SU-DHL-6 (cell line): ENCODE data around the gene SMIM45.

Source experiments
- H2AFZ ChIP-seq: fragments of 200-600 bp; sonication (generic); 2 replicates; pipeline ENCODE4 v1.6.1; 2014; ENCODE audit warnings: low read depth, mild to moderate bottlenecking, moderate library complexity, mixed read lengths, antibody characterized with exemption, low read length; ENCODE audit not compliant: severe bottlenecking
- H3F3A ChIP-seq: fragments of 200-600 bp; shearing (Covaris generic); 2 replicates; pipeline ENCODE4 v1.6.0; 2016; ENCODE audit warnings: antibody characterized with exemption, mild to moderate bottlenecking; ENCODE audit not compliant: insufficient read depth
- H3K27ac ChIP-seq: fragments of 200-600 bp; sonication (generic); 2 replicates; pipeline ENCODE4 v1.5.1; 2016; ENCODE audit warnings: low read depth, mild to moderate bottlenecking, low read length, moderate library complexity, mixed read lengths
- H3K27me3 ChIP-seq: fragments of 200-600 bp; sonication (generic), shearing (Covaris generic); 2 replicates; pipeline ENCODE4 v1.6.0; 2014; ENCODE audit warnings: mild to moderate bottlenecking, low read length
- H3K36me3 ChIP-seq: fragments of 200-600 bp; sonication (generic); 2 replicates; pipeline ENCODE4 v1.6.1; 2014; ENCODE audit warnings: mild to moderate bottlenecking, low read length, mixed read lengths
- H3K4me2 ChIP-seq: fragments of 300-600, 200-600 bp; shearing (Covaris generic), sonication (generic); 2 replicates; pipeline ENCODE4 v1.6.0; 2014; ENCODE audit warnings: low read length, low read depth, mild to moderate bottlenecking; ENCODE audit not compliant: poor library complexity, severe bottlenecking
- H3K4me3 ChIP-seq: fragments of 200-600 bp; sonication (generic); 2 replicates; pipeline ENCODE4 v1.5.1; 2014; ENCODE audit warnings: antibody characterized with exemption, low read length, mild to moderate bottlenecking, mixed read lengths; ENCODE audit not compliant: insufficient read depth, poor library complexity, severe bottlenecking
- H3K79me2 ChIP-seq: fragments of 200-600 bp; sonication (generic); 2 replicates; pipeline ENCODE4 v1.6.1; 2014; ENCODE audit warnings: mild to moderate bottlenecking, low read length, moderate library complexity; ENCODE audit not compliant: insufficient read depth
- H3K9ac ChIP-seq: fragments of 200-600 bp; sonication (generic); 2 replicates; pipeline ENCODE4 v1.7.0; 2014; ENCODE audit warnings: mild to moderate bottlenecking, low read length
- H3K9me2 ChIP-seq: fragments of 200-600 bp; sonication (generic); replicated peaks from 2 replicates; pipeline ENCODE4 v1.6.1; 2014; ENCODE audit warnings: low read length; ENCODE audit not compliant: insufficient read depth
- H3K9me3 ChIP-seq: fragments of 200-600 bp; sonication (generic); 2 replicates; pipeline ENCODE4 v1.6.1; 2014; ENCODE audit warnings: low read length, mixed read lengths; ENCODE audit not compliant: insufficient read depth
- H4K20me1 ChIP-seq: fragments of 200-600 bp; sonication (generic); 2 replicates; pipeline ENCODE4 v1.6.1; 2014; ENCODE audit warnings: low read depth, mild to moderate bottlenecking, antibody characterized with exemption, low read length, moderate library complexity, mixed read lengths
- CTCF ChIP-seq: fragments of 200-600 bp; sonication (generic); IDR thresholded peaks from one replicate; pipeline ENCODE4 v1.5.1; 2017; ENCODE audit warnings: antibody characterized with exemption, mild to moderate bottlenecking, low read length, moderate library complexity; ENCODE audit not compliant: insufficient read depth, poor library complexity, severe bottlenecking
- EZH2phosphoT487 ChIP-seq: fragments of 200-600 bp; sonication (generic), shearing (Covaris generic); conservative IDR thresholded peaks from 2 replicates; pipeline ENCODE4 v1.6.1; 2018; ENCODE audit warnings: mild to moderate bottlenecking, antibody characterized with exemption, low read length, moderate library complexity, mixed read lengths

SMIM45 gene

GRCh38 chr22:41911001-41911611 is 40.8 kb upstream of the SMIM45 start:
- TF ChIP-seq CTCF (no peak), EZH2phosphoT487 (no peak)
- Histone ChIP-seq H3K27me3 (no peaks in the 10 kb centered on the region), H3K4me3 (no peak overlapping the region), H3K9me2 (no peaks in the 10 kb centered on the region), H3K4me2 (peak overlapping the region; percentile 29), H3K27ac (no peak overlapping the region), H3K9me3 (no peaks in the 10 kb centered on the region), H3K36me3 (no peaks in the 10 kb centered on the region), H3K9ac (no peak overlapping the region), H3K79me2 (no peaks in the 10 kb centered on the region), H4K20me1 (no peaks in the 10 kb centered on the region), H2AFZ (no peak overlapping the region), H3F3A (peaks cover 8% of the 10 kb centered on the region)

GRCh38 chr22:41912338-41913039 is 39.5 kb upstream of the SMIM45 start:
- TF ChIP-seq CTCF (no peak), EZH2phosphoT487 (no peak)
- Histone ChIP-seq H2AFZ (no peak overlapping the region), H3K9ac (no peak overlapping the region), H3F3A (peaks cover 13% of the 10 kb centered on the region; the same call in 1 of the 2 replicates), H3K27me3 (no peaks in the 10 kb centered on the region), H3K9me3 (no peaks in the 10 kb centered on the region), H3K27ac (no peak overlapping the region), H3K4me2 (no peak overlapping the region), H3K4me3 (no peak overlapping the region), H3K36me3 (no peaks in the 10 kb centered on the region), H4K20me1 (no peaks in the 10 kb centered on the region), H3K9me2 (no peaks in the 10 kb centered on the region), H3K79me2 (no peaks in the 10 kb centered on the region)

GRCh38 chr22:41913040-41913719 is 38.8 kb upstream of the SMIM45 start:
- no peak overlapping the region for H3K4me2 ChIP-seq
- no peak overlapping the region for H3K9ac ChIP-seq
- H3K4me3 ChIP-seq: no peak overlapping the region
- peaks cover 13% of the 10 kb centered on the region; the same call in 1 of the 2 replicates for H3F3A ChIP-seq
- no peak overlapping the region for H3K27ac ChIP-seq
- no peaks in the 10 kb centered on the region for H4K20me1 ChIP-seq
- H3K9me2 ChIP-seq: no peaks in the 10 kb centered on the region
- H3K79me2 ChIP-seq: no peaks in the 10 kb centered on the region
- TF ChIP-seq CTCF (no peak), EZH2phosphoT487 (no peak)
- no peaks in the 10 kb centered on the region for H3K27me3 ChIP-seq
- H3K9me3 ChIP-seq: no peaks in the 10 kb centered on the region
- H3K36me3 ChIP-seq: no peaks in the 10 kb centered on the region
- H2AFZ ChIP-seq: no peak overlapping the region
